Lower leg skin (tissue), 3 donors: ENCODE data around the gene CDKAL1.

Experiments
- POLR2A ChIP-seq, 2 donors: fragments of 450-650 bp; IDR thresholded peaks; one replicate each; pipeline ENCODE4 v1.6.1; 2016 to 2017; ENCODE audit warnings: antibody characterized with exemption in 2 of 2, mild to moderate bottlenecking in 1 of 2, moderate library complexity in 1 of 2
- TF ChIP-seq, protein P1 (sequence below), 3 donors: fragments of 450-650 bp; IDR thresholded peaks; one replicate each; pipeline ENCODE4 v1.5.1; 2016; ENCODE audit warnings: antibody characterized with exemption in 3 of 3, mild to moderate bottlenecking in 3 of 3, moderate library complexity in 2 of 3

DNA sequence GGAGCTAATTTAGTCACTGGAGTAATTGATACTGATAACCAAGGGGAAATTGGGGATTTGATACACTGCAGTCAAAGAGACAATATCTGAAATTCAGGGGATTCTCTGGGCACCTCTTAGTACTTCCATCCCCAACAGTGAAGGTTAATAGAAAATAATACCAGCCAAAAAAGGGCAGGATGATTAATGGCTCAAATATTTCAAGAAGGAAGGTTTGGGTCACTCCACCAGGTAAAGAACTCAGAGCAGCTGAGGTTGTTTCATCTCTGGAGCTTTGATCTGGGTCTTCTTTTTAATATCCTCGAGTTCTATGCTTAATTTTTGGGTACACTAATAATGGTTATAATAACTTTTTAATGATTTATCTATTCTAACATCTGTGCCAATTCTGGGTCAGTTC lies 70.8 kb downstream of the CDKAL1 start:
- TF ChIP-seq, protein P1, sequence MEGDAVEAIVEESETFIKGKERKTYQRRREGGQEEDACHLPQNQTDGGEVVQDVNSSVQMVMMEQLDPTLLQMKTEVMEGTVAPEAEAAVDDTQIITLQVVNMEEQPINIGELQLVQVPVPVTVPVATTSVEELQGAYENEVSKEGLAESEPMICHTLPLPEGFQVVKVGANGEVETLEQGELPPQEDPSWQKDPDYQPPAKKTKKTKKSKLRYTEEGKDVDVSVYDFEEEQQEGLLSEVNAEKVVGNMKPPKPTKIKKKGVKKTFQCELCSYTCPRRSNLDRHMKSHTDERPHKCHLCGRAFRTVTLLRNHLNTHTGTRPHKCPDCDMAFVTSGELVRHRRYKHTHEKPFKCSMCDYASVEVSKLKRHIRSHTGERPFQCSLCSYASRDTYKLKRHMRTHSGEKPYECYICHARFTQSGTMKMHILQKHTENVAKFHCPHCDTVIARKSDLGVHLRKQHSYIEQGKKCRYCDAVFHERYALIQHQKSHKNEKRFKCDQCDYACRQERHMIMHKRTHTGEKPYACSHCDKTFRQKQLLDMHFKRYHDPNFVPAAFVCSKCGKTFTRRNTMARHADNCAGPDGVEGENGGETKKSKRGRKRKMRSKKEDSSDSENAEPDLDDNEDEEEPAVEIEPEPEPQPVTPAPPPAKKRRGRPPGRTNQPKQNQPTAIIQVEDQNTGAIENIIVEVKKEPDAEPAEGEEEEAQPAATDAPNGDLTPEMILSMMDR (IDR thresholded peaks at IDR 0.05) = no peak
- TF ChIP-seq POLR2A (IDR thresholded peaks at IDR 0.05) = no peak
